ENCODE measurements around the gene ZFHX2. TPM values are rescaled to one million over a fixed set of nuclear protein-coding genes. Genes with fewer than 3 reads are reported as not detected.

Gene ZFHX2
- total and polyA plus RNA-seq, 2 of the 13 experiments (the other 11 are each of a cell fraction or from before 2014, with no cell fraction given), result 0.17 to 0.44 TPM

DNA sequence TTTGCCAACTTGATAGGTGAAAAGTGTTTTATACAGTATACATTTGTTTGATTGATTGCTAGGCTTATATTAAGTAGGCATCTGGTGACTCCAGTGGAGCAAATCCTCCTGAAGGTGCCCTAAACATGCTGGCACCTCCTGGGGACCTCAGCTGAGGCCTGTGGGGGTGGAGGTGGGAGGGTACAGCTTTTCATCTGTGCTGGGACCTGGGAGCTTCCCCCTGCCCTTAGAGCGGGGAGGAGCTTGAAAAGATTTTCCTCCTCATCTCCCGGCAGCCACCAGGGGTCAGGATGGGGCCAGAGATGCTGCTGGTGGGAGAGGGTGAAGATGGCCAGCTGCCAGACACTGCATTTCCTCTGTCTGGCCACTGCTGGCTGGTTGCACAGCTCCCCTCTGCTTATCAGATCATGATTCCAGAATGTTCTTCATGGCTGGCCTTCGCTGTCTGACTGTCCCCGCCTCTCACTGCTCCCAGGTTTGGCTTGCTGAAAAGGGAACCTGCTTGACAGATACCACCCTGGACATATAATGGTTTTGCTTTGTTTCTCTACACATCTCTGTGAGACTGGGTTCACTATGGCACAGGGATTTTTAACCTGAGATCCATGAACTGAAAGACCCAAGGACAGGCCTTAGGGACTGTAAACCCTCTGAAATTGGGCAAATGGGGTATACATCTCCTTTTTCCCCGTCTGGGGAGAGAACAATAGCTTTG, 37.5 kb upstream of the ZFHX2 start (continued):
- TF ChIP-seq GABPA (IDR thresholded peaks at IDR 0.05; ENCODE audit: low read depth, low read length), result no peak
- TF ChIP-seq GABPA (CRISPR knock-in tag; IDR thresholded peaks at IDR 0.05; ENCODE audit: low read depth), result peak; percentile 51; the same call in 1 of the 2 replicates
- TF ChIP-seq PHF21A (CRISPR knock-in tag; IDR thresholded peaks at IDR 0.05), result peak; percentile 88
- TF ChIP-seq ZBTB21 (CRISPR knock-in tag; IDR thresholded peaks at IDR 0.05), result peak; percentile 57; the same call in 1 of the 2 replicates
- peak; percentile 59 for TF ChIP-seq ZNF777 (CRISPR knock-in tag; IDR thresholded peaks at IDR 0.05)
- TF ChIP-seq ZNF788 (CRISPR knock-in tag; IDR thresholded peaks at IDR 0.05; ENCODE audit: borderline replicate concordance), result peak; percentile 98
- peak; percentile 21; the same call in 1 of the 2 replicates for TF ChIP-seq SRF (IDR thresholded peaks at IDR 0.05; ENCODE audit: low read depth, low read length)
- TF ChIP-seq ZFP36 (IDR thresholded peaks at IDR 0.05; ENCODE audit: borderline replicate concordance, low read depth, low read length, partially characterized antibody), result peak; percentile 69
- peak; percentile 99 for TF ChIP-seq FOXC1 (CRISPR knock-in tag; IDR thresholded peaks at IDR 0.05; ENCODE audit: borderline replicate concordance)
- TF ChIP-seq, protein P1, sequence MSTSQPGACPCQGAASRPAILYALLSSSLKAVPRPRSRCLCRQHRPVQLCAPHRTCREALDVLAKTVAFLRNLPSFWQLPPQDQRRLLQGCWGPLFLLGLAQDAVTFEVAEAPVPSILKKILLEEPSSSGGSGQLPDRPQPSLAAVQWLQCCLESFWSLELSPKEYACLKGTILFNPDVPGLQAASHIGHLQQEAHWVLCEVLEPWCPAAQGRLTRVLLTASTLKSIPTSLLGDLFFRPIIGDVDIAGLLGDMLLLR (CRISPR knock-in tag; IDR thresholded peaks at IDR 0.05), result peak; percentile 76; the same call in 1 of the 2 replicates
- peak; percentile 98 for TF ChIP-seq ZKSCAN8 (CRISPR knock-in tag; IDR thresholded peaks at IDR 0.05; ENCODE audit: borderline replicate concordance)
- no peak for TF ChIP-seq CREB1 (IDR thresholded peaks at IDR 0.05)
- TF ChIP-seq CREB1 (CRISPR knock-in tag; IDR thresholded peaks at IDR 0.05), result no peak
- TF ChIP-seq RELA (CRISPR knock-in tag; IDR thresholded peaks at IDR 0.05), result peak; percentile 92
- no peak for TF ChIP-seq REL (CRISPR knock-in tag; conservative IDR thresholded peaks at IDR 0.05)
- TF ChIP-seq ZSCAN9 (CRISPR knock-in tag; IDR thresholded peaks at IDR 0.05; ENCODE audit: borderline replicate concordance), result peak; percentile 97; the same call in 1 of the 2 replicates
- TF ChIP-seq, protein P2, sequence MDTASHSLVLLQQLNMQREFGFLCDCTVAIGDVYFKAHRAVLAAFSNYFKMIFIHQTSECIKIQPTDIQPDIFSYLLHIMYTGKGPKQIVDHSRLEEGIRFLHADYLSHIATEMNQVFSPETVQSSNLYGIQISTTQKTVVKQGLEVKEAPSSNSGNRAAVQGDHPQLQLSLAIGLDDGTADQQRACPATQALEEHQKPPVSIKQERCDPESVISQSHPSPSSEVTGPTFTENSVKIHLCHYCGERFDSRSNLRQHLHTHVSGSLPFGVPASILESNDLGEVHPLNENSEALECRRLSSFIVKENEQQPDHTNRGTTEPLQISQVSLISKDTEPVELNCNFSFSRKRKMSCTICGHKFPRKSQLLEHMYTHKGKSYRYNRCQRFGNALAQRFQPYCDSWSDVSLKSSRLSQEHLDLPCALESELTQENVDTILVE (CRISPR knock-in tag; IDR thresholded peaks at IDR 0.05), result peak; percentile 97
- TF ChIP-seq ZNF101 (CRISPR knock-in tag; IDR thresholded peaks at IDR 0.05; ENCODE audit: borderline replicate concordance, low read depth), result no peak
- TF ChIP-seq ELF1 (CRISPR knock-in tag; IDR thresholded peaks at IDR 0.05), result peak; percentile 77; the same call in 1 of the 2 replicates
- TF ChIP-seq, protein P3, sequence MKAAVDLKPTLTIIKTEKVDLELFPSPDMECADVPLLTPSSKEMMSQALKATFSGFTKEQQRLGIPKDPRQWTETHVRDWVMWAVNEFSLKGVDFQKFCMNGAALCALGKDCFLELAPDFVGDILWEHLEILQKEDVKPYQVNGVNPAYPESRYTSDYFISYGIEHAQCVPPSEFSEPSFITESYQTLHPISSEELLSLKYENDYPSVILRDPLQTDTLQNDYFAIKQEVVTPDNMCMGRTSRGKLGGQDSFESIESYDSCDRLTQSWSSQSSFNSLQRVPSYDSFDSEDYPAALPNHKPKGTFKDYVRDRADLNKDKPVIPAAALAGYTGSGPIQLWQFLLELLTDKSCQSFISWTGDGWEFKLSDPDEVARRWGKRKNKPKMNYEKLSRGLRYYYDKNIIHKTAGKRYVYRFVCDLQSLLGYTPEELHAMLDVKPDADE (CRISPR knock-in tag; IDR thresholded peaks at IDR 0.05), result peak; percentile 77; the same call in 1 of the 2 replicates
- no peak for TF ChIP-seq U2AF2 (IDR thresholded peaks at IDR 0.05; ENCODE audit: low read depth, low read length)
- TF ChIP-seq ZNF510 (CRISPR knock-in tag; IDR thresholded peaks at IDR 0.05; ENCODE audit: low read depth), result peak; percentile 95
- peak; percentile 74 for TF ChIP-seq MLX (CRISPR knock-in tag; IDR thresholded peaks at IDR 0.05)
- TF ChIP-seq, protein P4, sequence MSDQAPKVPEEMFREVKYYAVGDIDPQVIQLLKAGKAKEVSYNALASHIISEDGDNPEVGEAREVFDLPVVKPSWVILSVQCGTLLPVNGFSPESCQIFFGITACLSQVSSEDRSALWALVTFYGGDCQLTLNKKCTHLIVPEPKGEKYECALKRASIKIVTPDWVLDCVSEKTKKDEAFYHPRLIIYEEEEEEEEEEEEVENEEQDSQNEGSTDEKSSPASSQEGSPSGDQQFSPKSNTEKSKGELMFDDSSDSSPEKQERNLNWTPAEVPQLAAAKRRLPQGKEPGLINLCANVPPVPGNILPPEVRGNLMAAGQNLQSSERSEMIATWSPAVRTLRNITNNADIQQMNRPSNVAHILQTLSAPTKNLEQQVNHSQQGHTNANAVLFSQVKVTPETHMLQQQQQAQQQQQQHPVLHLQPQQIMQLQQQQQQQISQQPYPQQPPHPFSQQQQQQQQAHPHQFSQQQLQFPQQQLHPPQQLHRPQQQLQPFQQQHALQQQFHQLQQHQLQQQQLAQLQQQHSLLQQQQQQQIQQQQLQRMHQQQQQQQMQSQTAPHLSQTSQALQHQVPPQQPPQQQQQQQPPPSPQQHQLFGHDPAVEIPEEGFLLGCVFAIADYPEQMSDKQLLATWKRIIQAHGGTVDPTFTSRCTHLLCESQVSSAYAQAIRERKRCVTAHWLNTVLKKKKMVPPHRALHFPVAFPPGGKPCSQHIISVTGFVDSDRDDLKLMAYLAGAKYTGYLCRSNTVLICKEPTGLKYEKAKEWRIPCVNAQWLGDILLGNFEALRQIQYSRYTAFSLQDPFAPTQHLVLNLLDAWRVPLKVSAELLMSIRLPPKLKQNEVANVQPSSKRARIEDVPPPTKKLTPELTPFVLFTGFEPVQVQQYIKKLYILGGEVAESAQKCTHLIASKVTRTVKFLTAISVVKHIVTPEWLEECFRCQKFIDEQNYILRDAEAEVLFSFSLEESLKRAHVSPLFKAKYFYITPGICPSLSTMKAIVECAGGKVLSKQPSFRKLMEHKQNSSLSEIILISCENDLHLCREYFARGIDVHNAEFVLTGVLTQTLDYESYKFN (CRISPR knock-in tag; conservative IDR thresholded peaks at IDR 0.05), result peak; percentile 82
- no peak for TF ChIP-seq TEAD2 (CRISPR knock-in tag; IDR thresholded peaks at IDR 0.05)

Data from HepG2 (cell line).